IPS-18a (cell line): ENCODE results near the gene VSTM2L.

Experiments used
- H3K27ac ChIP-seq: one replicate; pipeline ENCODE4 v1.5.1; 2013; ENCODE audit warnings: low read length
- H3K27me3 ChIP-seq: one replicate; pipeline ENCODE4 v1.6.1; 2013; ENCODE audit warnings: mild to moderate bottlenecking, low read length; ENCODE audit not compliant: control insufficient read depth, insufficient read depth
- H3K36me3 ChIP-seq: one replicate; pipeline ENCODE4 v1.6.1; 2013; ENCODE audit warnings: low read depth, low read length; ENCODE audit not compliant: control insufficient read depth
- H3K4me1 ChIP-seq: one replicate; pipeline ENCODE4 v1.6.1; 2013; ENCODE audit warnings: low read depth, low read length; ENCODE audit not compliant: control insufficient read depth
- H3K4me3 ChIP-seq: one replicate; pipeline ENCODE4 v1.5.1; 2013; ENCODE audit warnings: low read length
- H3K9ac ChIP-seq: one replicate; pipeline ENCODE4 v1.6.1; 2013; ENCODE audit warnings: mild to moderate bottlenecking, low read length, moderate library complexity
- H3K9me3 ChIP-seq: one replicate; pipeline ENCODE4 v1.6.1; 2013; ENCODE audit warnings: low read depth, low read length; ENCODE audit not compliant: control insufficient read depth

The VSTM2L gene

DNA sequence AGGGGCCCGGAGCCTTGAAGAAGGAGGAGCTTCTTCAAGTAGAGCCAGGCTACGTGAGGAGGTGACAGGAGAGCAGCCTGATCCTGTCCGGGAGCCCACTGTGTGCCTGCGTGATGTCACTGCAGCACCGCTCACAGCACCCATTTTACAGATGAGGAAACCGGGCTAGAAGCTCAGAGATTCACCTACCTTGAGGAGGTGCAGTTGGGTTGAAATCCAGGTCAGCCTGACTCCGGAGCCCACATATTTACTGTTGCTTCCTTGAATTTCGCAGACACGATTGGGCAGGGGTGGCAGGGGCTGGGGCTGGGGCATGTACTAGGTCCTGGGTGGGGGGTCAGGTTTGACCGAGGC is 12.5 kb downstream of the VSTM2L start:
- Histone ChIP-seq H3K36me3 (no peaks in the 10 kb centered on the region), H3K27ac (no peak overlapping the region), H3K9ac (peak overlapping the region; percentile 43), H3K4me3 (peak overlapping the region; percentile 54), H3K4me1 (peaks cover 35% of the 10 kb centered on the region), H3K9me3 (no peaks in the 10 kb centered on the region), H3K27me3 (peaks cover 28% of the 10 kb centered on the region)

DNA sequence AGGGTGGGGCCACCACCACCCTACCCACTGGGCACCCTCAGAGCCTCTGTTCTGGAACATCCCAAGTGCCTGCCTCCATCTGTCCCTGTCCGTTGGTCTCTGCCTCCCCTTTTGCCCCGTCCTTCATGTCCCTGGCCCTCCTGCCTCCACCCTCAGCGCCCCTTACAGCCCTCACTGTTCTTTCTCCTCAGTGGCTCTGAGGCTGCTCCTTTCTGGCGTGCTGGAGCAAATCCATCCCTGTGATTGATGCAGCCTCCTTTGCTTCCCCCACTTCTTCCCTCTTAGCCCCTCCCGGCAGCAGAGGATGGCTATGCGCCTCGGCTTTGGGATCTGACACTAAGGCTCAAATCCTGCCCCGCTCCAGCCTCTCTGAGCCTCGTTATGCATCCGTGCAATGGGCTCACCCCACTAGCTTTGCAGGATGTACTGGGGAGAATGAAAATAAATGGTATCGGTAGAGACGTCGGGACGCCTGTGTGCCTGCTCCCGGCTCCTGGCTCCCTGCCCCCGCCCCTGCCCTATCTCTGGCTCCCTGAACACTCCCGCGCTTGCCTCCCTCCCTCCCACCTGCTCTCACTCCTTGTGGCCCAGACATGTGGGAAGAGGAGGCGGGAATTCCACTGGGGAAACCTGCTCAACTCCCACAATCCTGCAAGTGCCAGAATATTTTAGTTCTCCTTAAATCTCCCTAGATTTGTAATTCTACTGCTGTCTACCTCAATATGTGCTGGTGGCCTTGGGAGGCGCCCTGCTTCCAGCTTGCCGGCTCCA is 13.1 kb downstream of the VSTM2L start:
- Histone ChIP-seq H3K4me1 (peaks cover 35% of the 10 kb centered on the region), H3K27ac (no peak overlapping the region), H3K36me3 (no peaks in the 10 kb centered on the region), H3K9ac (no peak overlapping the region), H3K9me3 (no peaks in the 10 kb centered on the region), H3K4me3 (peak overlapping the region; percentile 54), H3K27me3 (peaks cover 28% of the 10 kb centered on the region)

DNA sequence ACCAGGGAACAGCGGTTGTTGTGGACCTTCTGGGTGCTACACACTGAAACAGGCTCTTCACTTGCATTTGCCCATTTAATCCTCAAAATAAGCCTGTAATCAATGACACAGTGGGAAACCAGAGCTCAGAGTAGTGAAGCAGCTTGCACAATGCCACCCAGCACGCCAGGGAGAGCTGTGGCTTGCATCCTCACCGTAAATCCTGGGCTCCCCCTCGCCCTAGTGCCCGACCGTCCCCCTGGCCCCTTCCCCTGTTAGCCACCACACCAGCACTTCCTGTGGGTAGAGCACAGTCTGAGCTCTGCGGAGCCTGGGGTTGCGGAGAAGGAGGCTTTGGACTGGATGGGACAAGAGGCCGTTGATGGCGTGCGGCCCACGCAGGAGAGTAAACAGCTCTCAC is 14.5 kb downstream of the VSTM2L start:
- Histone ChIP-seq H3K9ac (no peak overlapping the region), H3K4me1 (peaks cover 25% of the 10 kb centered on the region), H3K27ac (no peak overlapping the region), H3K9me3 (no peaks in the 10 kb centered on the region), H3K27me3 (peaks cover 24% of the 10 kb centered on the region), H3K36me3 (no peaks in the 10 kb centered on the region), H3K4me3 (no peak overlapping the region)

DNA sequence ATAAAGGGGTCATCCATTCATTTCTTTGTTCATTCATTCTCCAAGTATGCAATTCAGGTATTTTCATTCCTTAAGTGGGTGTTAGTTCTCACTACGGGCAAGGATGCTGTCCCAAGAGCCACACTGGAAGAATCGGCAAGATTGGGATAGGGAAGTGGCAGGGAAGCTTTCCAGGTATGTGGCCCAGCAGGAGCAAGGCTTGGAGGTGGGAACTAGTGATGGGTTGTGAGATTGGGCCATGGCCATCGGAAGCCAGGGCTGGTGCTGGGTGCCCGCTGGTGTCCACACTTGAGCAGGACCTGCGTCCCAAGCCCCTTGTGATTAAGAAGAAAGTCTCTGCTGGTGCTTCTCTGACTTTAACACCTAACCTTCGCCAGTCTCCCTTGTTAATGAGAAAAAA is 15.1 kb downstream of the VSTM2L start:
- Histone ChIP-seq H3K4me1 (peaks cover 25% of the 10 kb centered on the region), H3K9me3 (no peaks in the 10 kb centered on the region), H3K9ac (no peak overlapping the region), H3K27ac (no peak overlapping the region), H3K36me3 (no peaks in the 10 kb centered on the region), H3K27me3 (peaks cover 18% of the 10 kb centered on the region), H3K4me3 (no peak overlapping the region)

DNA sequence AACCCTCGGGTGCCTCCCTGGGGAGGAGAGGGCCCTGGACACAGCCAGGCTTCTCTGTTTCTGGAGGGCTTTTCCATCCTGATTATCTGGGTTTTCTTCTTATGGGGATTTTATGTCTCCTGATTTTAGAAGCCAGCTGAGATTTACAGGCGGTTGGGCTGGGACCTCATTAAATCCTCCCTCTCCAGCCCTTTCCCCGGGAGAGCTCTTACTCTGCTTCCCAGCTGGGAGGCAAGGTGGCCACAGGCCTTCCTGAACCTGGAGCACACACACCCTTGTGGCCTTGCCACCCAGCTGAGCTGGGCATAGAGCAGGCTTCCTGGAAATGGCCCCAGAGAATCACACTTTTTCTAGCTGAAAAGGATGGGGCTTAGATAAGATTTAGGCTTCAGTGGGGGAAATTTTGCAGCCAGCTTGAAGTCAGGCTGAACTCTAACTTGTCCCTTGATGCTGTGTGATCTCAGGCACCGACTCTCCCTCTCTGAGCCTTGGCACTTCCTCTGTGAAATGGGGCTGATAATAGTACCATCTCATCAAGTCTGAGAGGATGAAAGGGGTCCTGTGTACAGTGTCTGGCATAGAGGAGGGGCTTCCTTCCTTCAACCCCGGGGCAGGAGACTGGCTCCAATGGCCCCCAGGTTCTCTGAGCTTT is 16.6 kb downstream of the VSTM2L start:
- Histone ChIP-seq H3K4me1 (peaks cover 19% of the 10 kb centered on the region), H3K27ac (no peak overlapping the region), H3K36me3 (no peaks in the 10 kb centered on the region), H3K9ac (no peak overlapping the region), H3K27me3 (peaks cover 12% of the 10 kb centered on the region), H3K9me3 (no peaks in the 10 kb centered on the region), H3K4me3 (no peak overlapping the region)

DNA sequence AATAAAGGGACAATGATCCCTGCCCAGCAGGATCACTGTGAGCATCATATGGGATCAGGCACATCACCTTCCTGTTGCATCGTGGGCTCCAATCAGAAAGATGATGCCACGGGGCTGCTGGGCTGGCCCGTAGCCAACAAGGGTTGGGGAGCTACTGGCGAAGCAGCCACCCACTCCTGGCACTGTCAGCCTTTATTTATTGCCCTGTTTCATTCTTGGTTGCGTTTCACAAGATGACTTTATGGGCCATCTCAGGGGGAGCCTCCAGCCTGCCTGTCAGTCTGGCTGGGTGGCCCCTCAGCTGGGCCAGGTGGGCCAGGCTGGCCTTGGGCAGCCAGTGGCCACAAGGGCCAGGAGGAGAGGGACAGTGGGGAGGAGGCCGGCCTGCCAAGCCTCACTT is 17.3 kb downstream of the VSTM2L start:
- H3K9me3 ChIP-seq, result no peaks in the 10 kb centered on the region
- H3K9ac ChIP-seq, result no peak overlapping the region
- H3K27me3 ChIP-seq, result peaks cover 12% of the 10 kb centered on the region
- H3K4me3 ChIP-seq, result no peak overlapping the region
- no peak overlapping the region for H3K27ac ChIP-seq
- peaks cover 19% of the 10 kb centered on the region for H3K4me1 ChIP-seq
- no peaks in the 10 kb centered on the region for H3K36me3 ChIP-seq

DNA sequence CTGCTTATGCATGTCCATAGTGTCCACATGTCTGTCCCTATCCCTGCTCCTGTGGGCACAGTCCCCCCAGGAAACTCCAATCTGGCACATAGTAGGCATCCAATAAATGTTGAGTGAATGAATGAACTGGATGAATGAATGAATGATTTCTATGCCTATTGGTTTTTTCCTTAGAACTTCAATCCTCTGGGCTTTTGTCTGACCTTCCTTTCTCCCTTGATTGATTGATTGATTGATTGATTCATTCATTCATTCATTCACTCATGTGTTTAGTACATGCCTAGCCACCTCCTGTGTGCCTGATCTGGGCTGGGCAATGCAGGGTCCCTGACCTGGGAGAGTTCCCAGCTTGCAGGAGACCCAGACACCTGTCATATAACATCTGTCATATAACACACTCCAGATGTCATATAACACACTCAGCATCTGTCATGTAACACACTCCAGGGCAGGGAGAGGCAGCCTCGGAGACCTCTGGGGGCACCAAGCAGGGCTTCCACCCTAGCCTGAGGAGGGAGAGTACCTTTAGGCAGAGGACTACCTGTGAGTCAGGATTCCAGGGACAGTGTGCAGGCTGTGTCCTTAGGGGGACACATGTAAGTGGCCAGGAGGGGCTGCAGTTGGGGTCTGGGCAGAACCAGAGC is 17.9 kb downstream of the VSTM2L start:
- peaks cover 17% of the 10 kb centered on the region for H3K4me1 ChIP-seq
- H3K27ac ChIP-seq, result no peak overlapping the region
- H3K4me3 ChIP-seq, result no peak overlapping the region
- H3K9ac ChIP-seq, result no peak overlapping the region
- H3K36me3 ChIP-seq, result no peaks in the 10 kb centered on the region
- peaks cover 12% of the 10 kb centered on the region for H3K27me3 ChIP-seq
- H3K9me3 ChIP-seq, result no peaks in the 10 kb centered on the region

DNA sequence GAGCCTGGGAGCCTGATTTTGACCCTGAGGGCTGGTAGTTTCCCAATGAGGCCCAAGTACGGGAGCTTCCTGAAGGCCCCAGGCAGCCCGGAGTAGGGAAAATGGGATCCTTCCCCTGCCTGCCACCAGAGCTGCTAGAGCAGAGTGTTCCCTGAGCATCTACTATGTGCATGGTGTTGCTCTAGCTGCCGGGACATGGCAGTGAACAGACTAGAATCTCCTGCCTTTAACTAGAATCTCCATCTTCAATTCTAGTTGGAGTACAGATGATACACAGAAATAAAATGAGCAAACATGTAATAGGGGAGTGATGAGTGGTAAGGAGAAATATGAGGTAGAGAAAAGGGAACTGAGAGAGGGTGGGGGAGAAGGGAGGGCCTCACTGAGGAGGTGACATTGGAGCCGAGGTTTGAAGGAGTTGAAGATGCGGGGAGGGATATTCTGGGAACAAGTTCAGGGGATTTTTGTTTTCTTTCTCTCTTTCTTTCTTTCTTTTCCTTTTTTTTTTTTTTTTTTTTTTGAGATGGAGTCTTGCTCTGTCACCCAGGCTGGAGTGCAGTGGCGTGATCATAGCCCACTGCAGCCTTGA is 18.5 kb downstream of the VSTM2L start:
- Histone ChIP-seq H3K27me3 (peaks cover 11% of the 10 kb centered on the region), H3K36me3 (no peaks in the 10 kb centered on the region), H3K9me3 (no peaks in the 10 kb centered on the region), H3K4me3 (no peak overlapping the region), H3K9ac (no peak overlapping the region), H3K4me1 (peaks cover 14% of the 10 kb centered on the region), H3K27ac (no peak overlapping the region)

DNA sequence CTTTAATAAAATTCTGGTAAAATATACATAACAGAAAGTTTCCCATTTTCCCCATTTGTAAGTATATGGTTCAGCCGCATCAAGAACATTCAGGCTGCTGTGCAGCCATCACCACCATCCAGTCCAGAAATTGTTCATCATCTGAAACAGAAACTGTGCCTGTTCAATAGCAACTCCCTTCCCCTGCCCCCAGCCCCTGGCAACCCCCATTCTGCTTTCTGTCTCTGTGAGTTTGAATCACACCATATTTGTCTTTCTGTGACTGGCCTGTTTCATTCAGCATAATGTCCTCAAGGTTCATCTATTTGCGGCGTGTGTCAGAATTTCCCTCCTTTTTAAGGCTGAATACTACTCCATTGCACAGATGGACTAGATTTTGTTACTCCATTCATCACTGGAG is 19.1 kb downstream of the VSTM2L start:
- H3K4me3 ChIP-seq, result no peak overlapping the region
- H3K9ac ChIP-seq, result no peak overlapping the region
- no peaks in the 10 kb centered on the region for H3K36me3 ChIP-seq
- peaks cover 11% of the 10 kb centered on the region for H3K4me1 ChIP-seq
- H3K27ac ChIP-seq, result no peak overlapping the region
- H3K9me3 ChIP-seq, result no peaks in the 10 kb centered on the region
- H3K27me3 ChIP-seq, result peaks cover 5% of the 10 kb centered on the region

DNA sequence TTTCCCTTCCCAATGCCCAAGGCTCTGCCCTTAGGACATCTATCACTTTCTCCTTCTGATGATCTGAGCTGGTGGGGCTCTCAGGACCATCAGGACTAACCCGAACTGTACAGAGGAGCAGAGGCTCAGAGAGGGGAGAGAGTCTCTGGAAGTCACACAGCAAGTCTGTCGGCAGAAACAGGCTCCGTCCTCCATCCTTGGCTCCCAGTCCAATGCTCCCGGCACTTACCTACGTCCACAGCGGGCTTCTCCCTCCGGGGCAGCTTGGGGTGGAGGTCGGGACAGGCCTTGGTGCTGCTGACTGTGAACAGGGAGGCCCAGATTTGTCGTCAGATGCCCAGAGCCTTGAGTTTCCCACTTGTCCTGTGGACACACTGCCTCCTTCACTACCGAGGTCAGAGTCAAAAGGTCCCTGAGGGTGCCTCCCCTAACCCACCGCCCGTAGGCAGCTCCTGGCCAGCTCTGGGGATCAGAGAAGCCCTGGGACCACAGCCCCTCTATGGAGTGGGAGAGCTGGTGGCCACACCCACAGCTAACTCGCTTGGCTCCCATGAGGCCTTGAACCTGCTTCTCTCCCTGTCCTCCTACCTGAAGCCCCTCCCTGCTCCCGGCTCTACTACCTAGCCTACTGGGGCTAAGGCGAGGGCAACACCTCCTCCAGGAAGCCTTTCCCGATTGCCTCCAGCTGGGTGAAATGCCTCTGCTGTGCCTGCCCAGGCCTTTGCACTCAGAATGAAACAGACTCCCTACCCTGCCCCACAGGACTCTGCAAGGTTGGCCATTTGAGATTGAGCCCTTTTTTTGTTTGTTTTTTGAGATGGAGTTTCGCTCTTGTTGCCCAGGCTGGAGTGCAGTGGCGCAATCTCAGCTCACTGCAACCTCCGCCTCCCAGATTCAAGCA is 22.6 kb downstream of the VSTM2L start:
- Histone ChIP-seq H3K9ac (no peak overlapping the region), H3K27me3 (no peaks in the 10 kb centered on the region), H3K27ac (no peak overlapping the region), H3K4me3 (no peak overlapping the region), H3K4me1 (no peaks in the 10 kb centered on the region), H3K36me3 (no peaks in the 10 kb centered on the region), H3K9me3 (no peaks in the 10 kb centered on the region)

DNA sequence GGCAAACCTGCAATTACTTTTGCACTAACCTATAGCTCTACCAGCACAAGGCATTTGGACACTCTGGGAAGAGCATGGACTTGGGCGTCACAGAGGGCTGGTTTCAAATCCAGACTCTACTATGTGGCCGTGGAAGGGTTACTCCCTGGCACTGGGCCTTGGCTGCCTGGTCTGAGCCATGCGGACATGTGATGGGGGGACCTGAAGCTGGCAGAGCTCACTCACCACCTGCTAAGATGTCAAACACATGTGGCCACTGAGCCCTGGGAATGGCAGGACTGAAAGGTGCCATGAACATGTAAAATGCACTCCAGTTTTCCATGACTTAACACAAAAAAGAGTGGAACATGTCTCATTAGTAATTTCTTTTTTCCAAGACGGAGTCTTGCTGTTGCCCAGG is 23.7 kb downstream of the VSTM2L start:
- Histone ChIP-seq H3K4me3 (no peak overlapping the region), H3K27ac (no peak overlapping the region), H3K4me1 (no peaks in the 10 kb centered on the region), H3K9ac (no peak overlapping the region), H3K9me3 (no peaks in the 10 kb centered on the region), H3K27me3 (no peaks in the 10 kb centered on the region), H3K36me3 (no peaks in the 10 kb centered on the region)
